Measurements from ENCODE around the gene KIF25.

GRCh38 chr6:167988945-167989841 is 8.3 kb upstream of the KIF25 start:
- TF ChIP-seq CTCF (IDR thresholded peaks at IDR 0.05): no peak
- no peak for TF ChIP-seq POLR2A (IDR thresholded peaks at IDR 0.05)

Data from vagina (tissue), 2 donors.